NCI-H69 (cell line): Measurements from ENCODE around the gene ZNF226.
A peak's percentile ranks its signal among the peaks of the same experiment; 100 is the strongest.
"Not testable (repeated sequence)": the region's sequence is repeated elsewhere in the genome, so short reads cannot be mapped to it uniquely, and the experiment has no call there.

Experiments used
- DNase-seq: peaks from one replicate; lab custom pipeline; 2025; lab: John Stamatoyannopoulos, UW

ZNF226 gene

GRCh38 chr19:44164673-44165512 is at the start of gene ZNF226:
Gene ZNF226, plus strand, starts transcription at chr19:44165100. Its CDS starts 4,981 bp downstream, at chr19:44170081.
- DNase-seq: peak; percentile 99

- not testable (repeated sequence) for DNase-seq
These were observed 43.7 kb upstream of the ZNF226 start for GRCh38 chr19:44121162-44121561.

GRCh38 chr19:44131955-44132354 is 32.9 kb upstream of the ZNF226 start:
- DNase-seq: no peak

GRCh38 chr19:44141191-44142058 is 23.5 kb upstream of the ZNF226 start, which contains the start of gene ZNF234:
Gene ZNF234, plus strand, starts transcription at chr19:44141554. Its CDS starts 3,079 bp downstream, at chr19:44144633.
- DNase-seq: peak; percentile 90

- peak; percentile 57 for DNase-seq
These were observed 22.9 kb upstream of the ZNF226 start for GRCh38 chr19:44142059-44142433.

GRCh38 chr19:44149776-44150175 is 15.1 kb upstream of the ZNF226 start:
- no peak for DNase-seq

- DNase-seq: no peak
These were observed 13.4 kb upstream of the ZNF226 start for GRCh38 chr19:44151491-44151890.

GRCh38 chr19:44156475-44156874 is 8.4 kb upstream of the ZNF226 start:
- DNase-seq: no peak

GRCh38 chr19:44163789-44164188 is 1.1 kb upstream of the ZNF226 start:
- DNase-seq: no peak

- DNase-seq: no peak
These were observed 600 bp upstream of the ZNF226 start for GRCh38 chr19:44164327-44164672.

GRCh38 chr19:44170660-44171059 is 5.8 kb downstream of the ZNF226 start:
- DNase-seq: not testable (repeated sequence)

GRCh38 chr19:44176590-44176989 is 11.7 kb downstream of the ZNF226 start:
- DNase-seq: no peak

- no peak for DNase-seq
These were observed 16.1 kb downstream of the ZNF226 start for GRCh38 chr19:44180968-44181367.

GRCh38 chr19:44182145-44182544 is 17.2 kb downstream of the ZNF226 start:
- no peak for DNase-seq

- DNase-seq: no peak
These were observed 25.1 kb downstream of the ZNF226 start for GRCh38 chr19:44190020-44190419.

- DNase-seq: no peak
These were observed 27.2 kb downstream of the ZNF226 start for GRCh38 chr19:44192127-44192526.

GRCh38 chr19:44196772-44197171 is 31.9 kb downstream of the ZNF226 start:
- no peak for DNase-seq

- peak; percentile 47 for DNase-seq
These were observed 37.6 kb downstream of the ZNF226 start for GRCh38 chr19:44202470-44202869.

GRCh38 chr19:44202974-44203373 is 38.1 kb downstream of the ZNF226 start:
- DNase-seq: no peak

- not testable (repeated sequence) for DNase-seq
These were observed 39.0 kb downstream of the ZNF226 start for GRCh38 chr19:44203877-44204276.

- DNase-seq: no peak
These were observed 39.9 kb downstream of the ZNF226 start for GRCh38 chr19:44204772-44205171.

- DNase-seq: peak; percentile 95
These were observed 42.4 kb downstream of the ZNF226 start for GRCh38 chr19:44207126-44207803.
